Measurements from ENCODE around the gene OR4X2.

DNA sequence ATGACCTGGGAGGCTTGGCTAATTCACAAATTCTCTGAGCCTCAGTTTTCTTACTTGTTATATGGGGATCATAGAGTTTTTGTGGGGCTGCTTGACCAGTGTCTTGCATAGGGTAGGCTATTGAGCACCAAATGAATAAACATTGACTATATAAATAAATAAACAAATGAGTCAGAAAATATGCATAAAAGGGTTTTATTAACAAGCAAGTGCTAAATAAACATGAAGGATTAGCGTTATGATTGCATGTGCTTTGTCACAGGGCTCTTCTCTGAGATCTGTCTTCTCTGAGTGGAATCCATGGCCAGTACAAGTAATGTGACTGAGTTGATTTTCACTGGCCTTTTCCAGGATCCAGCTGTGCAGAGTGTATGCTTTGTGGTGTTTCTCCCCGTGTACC, 28.4 kb upstream of the OR4X2 start, which contains the start of gene OR4B1:
- TF ChIP-seq, protein P1, sequence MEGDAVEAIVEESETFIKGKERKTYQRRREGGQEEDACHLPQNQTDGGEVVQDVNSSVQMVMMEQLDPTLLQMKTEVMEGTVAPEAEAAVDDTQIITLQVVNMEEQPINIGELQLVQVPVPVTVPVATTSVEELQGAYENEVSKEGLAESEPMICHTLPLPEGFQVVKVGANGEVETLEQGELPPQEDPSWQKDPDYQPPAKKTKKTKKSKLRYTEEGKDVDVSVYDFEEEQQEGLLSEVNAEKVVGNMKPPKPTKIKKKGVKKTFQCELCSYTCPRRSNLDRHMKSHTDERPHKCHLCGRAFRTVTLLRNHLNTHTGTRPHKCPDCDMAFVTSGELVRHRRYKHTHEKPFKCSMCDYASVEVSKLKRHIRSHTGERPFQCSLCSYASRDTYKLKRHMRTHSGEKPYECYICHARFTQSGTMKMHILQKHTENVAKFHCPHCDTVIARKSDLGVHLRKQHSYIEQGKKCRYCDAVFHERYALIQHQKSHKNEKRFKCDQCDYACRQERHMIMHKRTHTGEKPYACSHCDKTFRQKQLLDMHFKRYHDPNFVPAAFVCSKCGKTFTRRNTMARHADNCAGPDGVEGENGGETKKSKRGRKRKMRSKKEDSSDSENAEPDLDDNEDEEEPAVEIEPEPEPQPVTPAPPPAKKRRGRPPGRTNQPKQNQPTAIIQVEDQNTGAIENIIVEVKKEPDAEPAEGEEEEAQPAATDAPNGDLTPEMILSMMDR (IDR thresholded peaks at IDR 0.05), result no peak
- no peak for TF ChIP-seq POLR2A (IDR thresholded peaks at IDR 0.05)
